Mesenchymal stem cell (in vitro differentiated cells and primary cell): ENCODE measurements around the gene ALPG.
"Not testable (repeated sequence)": the region's sequence is repeated elsewhere in the genome, so short reads cannot be mapped to it uniquely, and the experiment has no call there.

ENCODE experiments used
- DNase-seq: peaks from one replicate; pipeline ENCODE4 v3.0.0-alpha.2; 2013
- H2AFZ ChIP-seq: one replicate; pipeline ENCODE4 v1.6.1; 2013; ENCODE audit warnings: low read depth, mild to moderate bottlenecking, control low read depth, inconsistent platforms, low read length, moderate library complexity
- H2AK5ac ChIP-seq: 2 replicates; pipeline ENCODE4 v1.6.1; 2013; ENCODE audit warnings: low read length, moderate library complexity, mild to moderate bottlenecking, inconsistent platforms; ENCODE audit not compliant: severe bottlenecking
- H2BK120ac ChIP-seq: one replicate; pipeline ENCODE4 v1.6.1; 2013; ENCODE audit warnings: low read depth, mild to moderate bottlenecking, inconsistent platforms, low read length, moderate library complexity
- H2BK12ac ChIP-seq, 2 experiments: one replicate each; pipeline ENCODE4 v1.6.1; 2013; ENCODE audit warnings: inconsistent platforms in 2 of 2, low read length in 2 of 2, mild to moderate bottlenecking in 2 of 2, moderate library complexity in 2 of 2, control low read depth in 1 of 2
- H2BK15ac ChIP-seq: one replicate; pipeline ENCODE4 v1.6.1; 2013; ENCODE audit warnings: mild to moderate bottlenecking, low read depth, inconsistent platforms; ENCODE audit not compliant: poor library complexity, severe bottlenecking
- H2BK5ac ChIP-seq: 2 replicates; pipeline ENCODE4 v1.6.1; 2013; ENCODE audit warnings: low read depth, mild to moderate bottlenecking, low read length, control low read depth, inconsistent platforms; ENCODE audit not compliant: poor library complexity, severe bottlenecking
- H3K14ac ChIP-seq, 2 experiments: one replicate each; pipeline ENCODE4 v1.6.1; 2013; ENCODE audit warnings: inconsistent platforms in 2 of 2, low read length in 2 of 2, control low read depth in 1 of 2, mild to moderate bottlenecking in 1 of 2, moderate library complexity in 1 of 2
- H3K18ac ChIP-seq, 2 experiments: one replicate each; pipeline ENCODE4 v1.6.1; 2013; ENCODE audit warnings: inconsistent platforms in 2 of 2, low read length in 2 of 2, control low read depth in 1 of 2, low read depth in 1 of 2, mild to moderate bottlenecking in 1 of 2
- H3K23ac ChIP-seq, 2 experiments: one replicate each; pipeline ENCODE4 v1.6.1; 2013; ENCODE audit warnings: inconsistent platforms in 2 of 2, low read length in 2 of 2, mild to moderate bottlenecking in 2 of 2, moderate library complexity in 2 of 2, control low read depth in 1 of 2
- H3K27ac ChIP-seq: 2 replicates; pipeline ENCODE4 v1.5.1; 2013; ENCODE audit warnings: mild to moderate bottlenecking, moderate library complexity, low read length, control low read depth, inconsistent platforms; ENCODE audit not compliant: poor library complexity, severe bottlenecking
- H3K27me3 ChIP-seq, 2 experiments: 2 replicates each; pipeline versions ENCODE4 v1.6.1 to v1.7.0; 2013; ENCODE audit warnings: low read length in 2 of 2, mild to moderate bottlenecking in 2 of 2, moderate library complexity in 2 of 2, control low read depth in 1 of 2, inconsistent platforms in 1 of 2; ENCODE audit not compliant: control insufficient read depth in 1 of 2, insufficient read depth in 1 of 2
- H3K36me3 ChIP-seq, 2 experiments: 2 replicates each; pipeline versions ENCODE4 v1.6.1 to v1.7.0; 2013; ENCODE audit warnings: low read length in 2 of 2, control low read depth in 1 of 2, inconsistent platforms in 1 of 2, low read depth in 1 of 2, mild to moderate bottlenecking in 1 of 2; ENCODE audit not compliant: insufficient read depth in 2 of 2, control insufficient read depth in 1 of 2
- H3K4ac ChIP-seq, 2 experiments: one replicate each; pipeline ENCODE4 v1.6.1; 2013; ENCODE audit warnings: inconsistent platforms in 2 of 2, low read length in 2 of 2, mild to moderate bottlenecking in 2 of 2, moderate library complexity in 2 of 2, control low read depth in 1 of 2, low read depth in 1 of 2
- H3K4me1 ChIP-seq: 2 replicates; pipeline ENCODE4 v1.6.1; 2013; ENCODE audit warnings: low read depth, low read length, control low read depth; ENCODE audit not compliant: control insufficient read depth, insufficient read depth
- H3K4me2 ChIP-seq: 2 replicates; pipeline ENCODE4 v1.6.1; 2013; ENCODE audit warnings: low read length, mild to moderate bottlenecking, inconsistent platforms; ENCODE audit not compliant: poor library complexity, severe bottlenecking
- H3K4me3 ChIP-seq, 2 experiments: 2 replicates each; pipeline versions ENCODE4 v1.5.1 to v1.7.0; 2013; ENCODE audit warnings: low read length in 2 of 2, mild to moderate bottlenecking in 2 of 2, control low read depth in 1 of 2, low read depth in 1 of 2; ENCODE audit not compliant: insufficient read depth in 1 of 2
- H3K79me1 ChIP-seq: replicated peaks from 2 replicates; pipeline ENCODE4 v1.6.1; 2013; ENCODE audit warnings: mild to moderate bottlenecking, control low read depth, low read length, inconsistent platforms; ENCODE audit not compliant: poor library complexity, severe bottlenecking
- H3K9ac ChIP-seq: 2 replicates; pipeline ENCODE4 v1.7.0; 2013; ENCODE audit warnings: mild to moderate bottlenecking, low read length, moderate library complexity
- H3K9me3 ChIP-seq: 2 replicates; pipeline ENCODE4 v1.7.0; 2013; ENCODE audit warnings: mild to moderate bottlenecking, low read length; ENCODE audit not compliant: control insufficient read depth
- H4K8ac ChIP-seq: one replicate; pipeline ENCODE4 v1.6.1; 2013; ENCODE audit warnings: inconsistent platforms, mild to moderate bottlenecking, low read length, moderate library complexity
- H4K91ac ChIP-seq: one replicate; pipeline ENCODE4 v1.6.1; 2013; ENCODE audit warnings: mild to moderate bottlenecking, low read length, inconsistent platforms
- WGBS: methylation state at CpG from one replicate; pipeline ENCODE4 v1.1.7; 2013; ENCODE audit warnings: mixed read lengths; 5-methylcytosine and 5-hydroxymethylcytosine counted together

The ALPG gene

DNA sequence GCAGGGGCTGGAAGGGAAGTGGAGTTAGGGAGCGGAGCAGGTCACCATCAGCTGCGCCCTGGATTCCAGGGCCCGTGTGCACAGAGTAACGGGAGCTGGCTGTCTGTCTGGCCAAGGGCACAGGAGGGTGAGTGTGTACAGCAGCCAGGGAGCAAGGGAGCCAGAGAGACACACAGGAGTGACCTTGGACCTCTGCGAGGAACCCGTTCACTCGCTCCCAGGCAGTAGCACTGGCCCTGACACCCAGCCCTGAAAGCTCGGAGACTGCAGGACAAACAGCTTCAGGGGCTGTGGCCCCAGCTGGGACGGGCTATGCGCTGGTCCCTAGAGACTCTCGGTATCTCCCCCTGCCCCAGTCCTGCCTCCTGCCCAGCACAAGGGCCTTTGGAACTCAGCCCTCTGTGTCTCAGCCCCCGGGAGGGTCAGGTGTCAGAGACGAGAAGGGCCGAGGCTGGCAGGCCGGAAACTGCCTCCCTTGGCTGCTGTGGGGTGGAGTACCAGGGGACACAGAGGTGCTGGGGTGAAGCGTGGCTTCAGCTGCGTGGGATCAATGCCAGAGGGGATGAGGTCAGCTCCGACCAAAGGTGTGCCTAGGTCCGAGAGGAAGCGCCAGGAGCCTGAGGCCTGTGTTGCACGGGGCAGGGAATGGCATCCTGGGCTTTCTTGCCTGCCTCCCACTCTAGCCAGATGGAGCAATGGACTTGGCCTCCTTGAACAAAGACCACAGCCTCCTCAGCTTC lies 37.2 kb downstream of the ALPG start:
- H2BK15ac ChIP-seq, H2AFZ ChIP-seq, H3K4me3 ChIP-seq, H3K18ac ChIP-seq, H2AK5ac ChIP-seq, H4K91ac ChIP-seq, H3K9ac ChIP-seq, DNase-seq, H2BK5ac ChIP-seq, H3K4ac ChIP-seq, H3K36me3 ChIP-seq, H3K27ac ChIP-seq, H3K9me3 ChIP-seq, H2BK120ac ChIP-seq, H4K8ac ChIP-seq, H3K14ac ChIP-seq, H3K79me1 ChIP-seq, H3K4me1 ChIP-seq, H3K23ac ChIP-seq, H3K4me2 ChIP-seq: not testable (repeated sequence)
- Histone ChIP-seq H3K27me3 (peaks cover 19 to 20% of the 10 kb centered on the region in 2 experiments), H2BK12ac (peak overlapping the region in 1 of 2 experiments; percentile 34)
- 94% methylated on average over 9 of the region's 21 CpGs for WGBS

DNA sequence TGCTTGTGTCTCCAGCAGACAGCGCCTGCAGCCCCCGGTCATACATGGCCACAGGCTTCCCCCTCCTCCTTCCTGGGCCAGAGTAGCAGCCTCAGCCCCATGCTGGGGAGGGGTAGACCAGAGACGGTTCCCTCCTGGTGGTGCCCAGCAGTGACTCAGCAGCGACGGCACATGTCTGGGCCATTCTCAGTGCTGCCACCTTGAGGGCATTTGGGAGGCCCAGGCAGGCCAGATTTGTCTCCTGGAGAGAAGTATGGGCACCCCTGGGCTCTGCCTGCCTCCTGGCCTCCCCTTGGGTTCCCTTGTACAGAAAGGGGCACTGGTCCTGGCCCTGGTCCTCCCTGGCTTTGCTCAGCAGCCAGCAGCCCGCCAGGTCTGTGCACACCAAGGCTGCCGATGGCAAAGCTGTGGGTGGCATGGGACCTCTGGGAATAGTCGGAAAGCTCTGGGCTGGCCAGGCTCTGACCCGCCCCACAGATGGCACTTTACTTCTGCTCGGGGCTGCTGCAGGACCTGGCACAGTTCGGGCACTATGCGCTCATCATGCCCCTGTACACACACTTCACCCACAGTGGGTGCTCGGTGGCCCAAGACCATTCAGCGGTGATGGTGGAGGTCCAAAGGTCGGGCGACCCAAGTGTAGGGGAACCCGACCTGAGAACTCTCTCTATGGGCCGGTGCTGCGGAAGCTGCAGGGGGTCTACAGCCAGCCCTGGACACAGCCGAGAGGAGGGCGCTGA lies 37.9 kb downstream of the ALPG start:
- WGBS = 76% methylated on average over 21 of the region's 21 CpGs
- H3K4me1 ChIP-seq = peaks cover 4% of the 10 kb centered on the region
- no peak overlapping the region for H2BK15ac ChIP-seq
- no peak overlapping the region for H3K27ac ChIP-seq
- H4K91ac ChIP-seq = no peak overlapping the region
- peak overlapping the region in 1 of 2 experiments; percentile 34 for H2BK12ac ChIP-seq
- no peak overlapping the region for H4K8ac ChIP-seq
- peak; percentile 68 for DNase-seq
- no peak overlapping the region for H3K23ac ChIP-seq
- no peak overlapping the region for H2BK5ac ChIP-seq
- no peak overlapping the region for H2AK5ac ChIP-seq
- no peak overlapping the region for H3K18ac ChIP-seq
- no peak overlapping the region for H3K4me2 ChIP-seq
- H3K9me3 ChIP-seq = no peaks in the 10 kb centered on the region
- no peak overlapping the region for H3K4ac ChIP-seq
- H3K27me3 ChIP-seq = peaks cover 15 to 16% of the 10 kb centered on the region in 2 experiments
- H3K36me3 ChIP-seq = no peaks in the 10 kb centered on the region
- H3K4me3 ChIP-seq = no peak overlapping the region
- no peak overlapping the region for H2BK120ac ChIP-seq
- no peaks in the 10 kb centered on the region for H3K79me1 ChIP-seq
- peak overlapping the region in 1 of 2 experiments; percentile 39 for H3K14ac ChIP-seq
- H3K9ac ChIP-seq = no peak overlapping the region
- H2AFZ ChIP-seq = no peak overlapping the region

DNA sequence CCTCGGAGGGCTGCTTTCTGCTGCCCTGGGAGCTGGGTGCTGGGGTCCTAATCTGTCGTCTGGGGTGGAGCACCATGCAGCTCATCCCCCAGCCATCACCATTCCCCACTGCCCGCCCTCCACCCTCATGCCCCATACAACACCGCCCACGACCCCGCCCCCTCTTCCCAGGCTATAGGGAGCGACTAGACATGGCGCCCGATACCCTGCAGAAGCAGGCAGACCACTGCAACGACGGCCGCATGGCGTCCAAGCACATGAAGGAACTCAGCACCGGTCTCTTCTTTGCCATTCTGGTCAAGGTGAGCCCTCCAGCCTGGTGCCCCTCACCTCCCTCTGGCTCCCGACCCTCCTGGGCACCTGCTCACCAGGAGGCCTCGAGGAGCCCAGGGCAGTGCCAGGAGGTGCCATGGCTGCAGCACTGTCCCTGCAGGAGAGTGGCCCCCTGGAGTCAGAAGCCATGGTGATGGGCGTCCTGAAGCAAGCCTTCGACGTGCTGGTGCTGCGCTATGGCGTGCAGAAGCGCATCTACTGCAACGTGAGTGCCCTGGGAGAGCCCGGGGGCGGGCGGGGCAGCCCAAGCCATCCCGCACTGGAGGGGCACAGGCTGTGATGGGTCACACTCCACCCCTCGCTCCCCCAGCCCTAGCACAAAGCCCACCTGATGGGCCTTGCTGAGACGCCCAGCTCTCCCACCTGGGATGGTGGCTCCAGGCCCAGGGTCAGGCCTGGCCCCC lies 38.7 kb downstream of the ALPG start:
- H3K9me3 ChIP-seq, H3K18ac ChIP-seq, H3K4me3 ChIP-seq, H2AFZ ChIP-seq, H2BK12ac ChIP-seq, H3K4ac ChIP-seq, H3K14ac ChIP-seq, H2BK15ac ChIP-seq, H3K27ac ChIP-seq, H3K9ac ChIP-seq, H3K79me1 ChIP-seq, H4K91ac ChIP-seq, DNase-seq, H2BK5ac ChIP-seq, H4K8ac ChIP-seq, H3K4me1 ChIP-seq, H2AK5ac ChIP-seq, H3K36me3 ChIP-seq, H3K4me2 ChIP-seq, H3K23ac ChIP-seq, H2BK120ac ChIP-seq: not testable (repeated sequence)
- 79% methylated on average over 15 of the region's 29 CpGs for WGBS
- H3K27me3 ChIP-seq = peaks cover 22 to 23% of the 10 kb centered on the region in 2 experiments

DNA sequence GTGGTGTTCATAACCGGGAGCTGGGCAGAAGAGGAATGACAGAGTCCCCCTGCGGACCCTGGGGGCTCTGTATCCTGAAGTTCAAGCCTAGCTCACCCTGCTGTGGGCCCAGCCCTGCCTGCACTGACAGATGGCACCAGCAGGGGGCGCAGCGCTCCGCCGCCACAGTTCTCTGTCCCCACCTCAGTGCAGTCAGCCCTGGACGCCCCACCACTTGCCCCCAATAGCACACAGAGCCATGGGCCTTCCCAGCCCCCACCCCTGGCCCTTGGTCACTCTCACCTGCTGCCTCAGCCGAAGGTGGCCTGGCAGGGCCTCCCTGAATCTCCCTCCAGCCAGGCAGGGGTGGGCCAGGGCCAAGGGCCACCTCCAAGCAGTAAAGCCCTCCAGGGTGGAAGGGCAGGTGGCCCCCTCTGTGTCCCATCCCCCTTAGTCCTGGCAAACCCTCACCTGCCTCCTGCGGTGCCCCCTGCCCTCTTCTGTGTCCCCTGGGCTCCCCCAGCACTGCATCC lies 39.7 kb downstream of the ALPG start:
- not testable (repeated sequence) for DNase-seq

More for the DNA sequence above, 39.7 kb downstream of the ALPG start:
- not testable (repeated sequence) for H2BK120ac ChIP-seq, H2BK12ac ChIP-seq, H3K14ac ChIP-seq, H3K27ac ChIP-seq, H3K9ac ChIP-seq, H3K9me3 ChIP-seq, H2AK5ac ChIP-seq, H2BK5ac ChIP-seq, H3K79me1 ChIP-seq, H3K23ac ChIP-seq, H3K4me1 ChIP-seq, H3K4me2 ChIP-seq, H3K4me3 ChIP-seq, H3K4ac ChIP-seq, H2AFZ ChIP-seq, H2BK15ac ChIP-seq, H3K18ac ChIP-seq, H3K36me3 ChIP-seq, H4K8ac ChIP-seq
- Histone ChIP-seq H3K27me3 (peaks cover 15 to 22% of the 10 kb centered on the region in 2 experiments), H4K91ac (peak overlapping the region; percentile 86)
- 41% methylated on average over 6 of the region's 9 CpGs for WGBS
